ENCODE data around the gene GNAT1.
"Not testable (repeated sequence)": the region's sequence is repeated elsewhere in the genome, so short reads cannot be mapped to it uniquely, and the experiment has no call there.

Gene GNAT1

DNA sequence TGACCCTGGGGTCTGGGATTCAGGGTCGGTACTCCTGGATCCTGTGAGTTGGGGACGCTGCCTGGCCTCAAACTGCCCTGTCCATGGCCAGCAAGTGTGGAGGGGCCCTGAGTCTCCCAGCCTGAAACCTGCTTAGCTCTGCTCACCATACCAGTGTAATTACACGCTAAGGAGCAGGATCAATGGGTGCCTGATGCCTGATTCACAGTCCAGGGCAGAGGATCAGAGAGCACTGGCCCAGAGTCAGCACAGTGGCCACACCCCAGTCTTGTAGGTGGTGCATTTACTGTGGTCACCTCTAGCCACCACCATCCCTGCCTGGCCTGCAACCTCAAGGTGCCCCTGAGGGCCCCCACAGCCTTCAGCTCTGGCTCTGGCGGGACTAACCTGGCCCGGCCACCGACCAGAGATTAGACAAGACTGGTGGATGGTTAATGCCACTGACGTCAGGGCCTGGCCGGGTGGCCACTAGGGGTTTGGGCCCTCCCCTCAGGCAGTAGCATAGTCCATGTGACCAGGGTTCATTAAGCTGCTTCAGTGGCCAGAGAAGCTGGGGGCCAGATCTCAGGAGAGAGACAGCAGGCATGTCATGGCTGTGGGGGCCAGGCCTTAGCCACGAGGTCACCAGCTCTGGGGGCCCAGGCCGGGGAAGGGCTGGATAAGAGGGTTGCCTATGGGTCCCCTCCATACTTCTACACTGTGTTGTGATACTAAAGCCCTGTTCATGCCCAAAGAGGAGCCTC, 10.3 kb downstream of the GNAT1 start:
- no peak for DNase-seq (ENCODE audit: low read depth in 3 of 3, low spot score in 1 of 3)

DNA sequence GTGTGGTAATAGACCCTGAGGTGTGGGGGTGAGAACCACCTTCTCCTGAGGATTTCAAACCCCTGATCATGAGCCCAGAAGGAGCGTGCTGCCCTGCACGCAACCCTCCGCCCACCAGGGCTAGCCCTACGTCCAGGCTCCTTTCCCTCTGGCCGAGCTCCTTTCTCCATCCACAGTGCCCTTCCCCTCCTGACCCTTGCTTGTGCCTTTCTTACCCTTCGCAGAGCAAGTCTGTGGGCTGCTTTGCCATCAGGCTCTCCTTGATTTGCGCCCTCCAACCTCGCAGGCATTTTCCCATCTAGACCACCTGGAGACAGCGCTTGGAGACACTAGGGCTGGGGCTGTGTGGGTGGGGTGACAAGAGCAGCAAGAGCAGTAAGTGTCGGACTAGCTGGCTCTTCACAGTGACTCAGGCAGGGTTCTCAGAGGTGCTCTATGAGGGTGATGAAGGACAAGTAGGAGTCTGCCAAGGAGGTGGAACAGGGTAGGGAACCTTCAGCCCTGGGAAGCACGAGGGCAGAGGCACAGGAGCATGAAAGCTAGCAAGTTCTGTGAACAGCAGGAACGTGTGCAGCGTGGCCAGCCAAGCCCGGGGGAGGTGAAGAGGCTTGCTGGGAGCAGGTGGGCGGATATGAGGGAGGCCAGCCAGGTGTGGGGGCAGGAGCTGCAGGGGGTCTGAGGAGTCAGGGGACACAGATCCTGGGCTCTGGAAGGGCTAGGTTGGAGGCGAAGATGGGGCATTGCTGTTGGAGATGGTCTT, 11.1 kb downstream of the GNAT1 start:
- DNase-seq (ENCODE audit: low read depth in 3 of 3, low spot score in 1 of 3) = no peak

DNA sequence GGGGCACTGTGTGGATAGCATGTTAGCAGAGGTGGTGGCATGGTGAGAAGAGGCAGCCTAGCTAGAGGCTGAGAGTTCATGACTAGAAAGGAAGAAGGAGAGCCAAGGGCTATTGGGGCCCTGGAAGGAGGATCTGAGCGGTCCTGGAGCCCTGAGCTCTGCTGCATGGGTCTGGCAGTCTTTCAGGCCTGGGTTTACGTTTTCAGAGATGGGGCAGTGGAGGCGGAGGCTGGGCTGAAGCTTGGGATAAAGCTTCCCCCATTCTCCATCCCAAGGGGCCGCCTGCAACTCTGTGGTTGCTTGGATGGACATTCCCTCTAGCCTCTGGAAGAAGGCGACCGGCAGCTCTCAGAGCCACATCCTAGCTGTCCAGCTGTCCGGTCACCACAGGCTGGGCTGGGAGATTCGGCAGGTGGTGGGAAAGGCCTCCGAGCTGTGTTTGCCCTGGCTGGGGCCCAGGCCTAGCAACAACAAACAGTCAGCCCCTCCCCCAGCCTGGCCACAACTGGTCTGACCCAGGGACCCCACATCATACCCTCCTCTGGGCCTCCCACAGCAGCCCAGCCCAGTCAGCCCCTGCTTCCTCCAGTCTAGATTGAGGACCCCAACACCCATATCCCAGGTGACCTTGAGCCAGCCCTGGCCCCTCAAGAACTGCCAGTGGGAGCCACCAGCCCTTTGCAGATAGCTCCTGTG, 11.9 kb downstream of the GNAT1 start:
- no peak for DNase-seq (ENCODE audit: low read depth in 3 of 3, low spot score in 1 of 3)

DNA sequence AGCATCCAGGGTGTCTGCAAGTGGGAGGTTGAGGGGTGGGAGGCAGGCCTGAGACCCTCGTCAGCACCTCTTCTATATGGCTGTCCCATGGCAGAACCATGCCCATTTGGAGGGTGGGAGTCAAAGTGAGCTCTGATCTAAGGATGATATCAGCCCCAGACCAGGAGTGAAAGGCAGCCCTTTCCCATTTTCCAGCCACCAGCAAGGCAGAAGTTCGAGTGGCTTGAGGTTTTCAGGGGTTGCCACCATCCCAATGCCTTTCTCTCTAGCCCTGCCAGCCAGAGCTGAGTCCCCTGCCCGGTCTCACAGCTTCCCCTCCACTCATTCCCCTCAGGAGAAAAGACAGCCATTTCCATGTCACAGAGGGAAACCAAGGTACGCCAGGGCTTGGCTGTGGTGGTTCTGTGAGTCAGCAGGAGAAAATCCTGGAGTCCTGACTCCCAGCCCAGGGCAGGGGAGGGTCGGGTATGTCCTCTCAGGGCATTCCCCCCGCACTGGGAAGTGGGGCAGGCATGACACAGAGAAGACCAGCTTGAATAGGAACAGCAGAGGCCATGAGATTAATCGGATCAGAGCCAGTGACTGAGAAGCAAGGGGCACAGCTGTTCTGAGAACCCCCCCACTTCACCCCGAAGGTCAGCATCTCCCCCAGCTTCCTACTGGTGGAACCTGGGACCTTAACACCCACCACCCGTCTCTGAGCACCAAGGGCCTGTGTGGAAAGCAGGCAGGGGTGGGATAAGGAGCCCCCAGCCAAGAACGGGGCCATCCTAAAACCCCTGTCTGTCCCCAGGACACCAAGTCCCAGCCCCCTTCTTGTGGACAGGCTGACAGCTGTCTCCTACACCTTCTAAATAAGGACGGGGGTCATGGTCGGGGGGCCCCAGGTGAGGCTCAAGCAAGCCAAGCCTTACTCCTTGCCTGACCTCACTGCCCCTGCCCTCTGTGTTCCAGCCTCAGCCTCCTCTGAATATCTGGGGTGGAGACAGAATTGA, 12.7 kb downstream of the GNAT1 start:
- DNase-seq (ENCODE audit: low read depth in 3 of 3, low spot score in 1 of 3) = no peak

DNA sequence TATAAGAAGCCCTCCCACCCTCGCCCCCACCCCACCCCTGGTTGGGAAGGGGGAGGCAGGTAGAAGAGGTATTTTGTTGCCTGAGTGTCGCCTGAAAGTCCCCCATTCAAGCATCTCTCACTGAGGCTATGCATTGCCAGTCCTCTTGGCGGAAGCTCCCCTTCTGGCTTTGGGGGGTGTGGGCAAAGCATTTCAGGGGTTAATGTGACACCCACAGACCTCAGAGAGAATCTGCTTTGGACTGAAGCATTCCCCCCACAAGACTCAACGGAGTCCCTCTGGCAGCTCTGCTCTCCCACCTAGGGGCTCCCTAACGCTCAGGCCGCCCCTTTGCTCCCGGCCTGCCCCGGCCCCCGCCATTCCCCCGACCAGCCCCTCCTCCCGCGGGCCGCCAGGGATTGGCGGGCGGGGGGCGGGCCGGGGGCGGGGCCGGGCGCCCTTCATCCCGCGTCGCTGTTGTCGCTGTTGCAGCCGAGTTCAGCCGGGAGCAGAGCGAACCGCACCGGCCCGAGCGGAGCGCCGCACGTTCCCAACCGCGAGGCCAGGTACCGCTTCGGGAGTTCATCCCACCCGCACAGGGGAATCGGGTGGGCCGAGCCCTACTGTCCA, 13.5 kb downstream of the GNAT1 start, which contains the start of gene SLC38A3:
SLC38A3 (plus strand) TSS at position 468 of the 609 bp plus-strand sequence. CDS start 8,929 bp downstream, outside the sequence.
- no peak for DNase-seq (ENCODE audit: low read depth in 3 of 3, low spot score in 1 of 3)

DNA sequence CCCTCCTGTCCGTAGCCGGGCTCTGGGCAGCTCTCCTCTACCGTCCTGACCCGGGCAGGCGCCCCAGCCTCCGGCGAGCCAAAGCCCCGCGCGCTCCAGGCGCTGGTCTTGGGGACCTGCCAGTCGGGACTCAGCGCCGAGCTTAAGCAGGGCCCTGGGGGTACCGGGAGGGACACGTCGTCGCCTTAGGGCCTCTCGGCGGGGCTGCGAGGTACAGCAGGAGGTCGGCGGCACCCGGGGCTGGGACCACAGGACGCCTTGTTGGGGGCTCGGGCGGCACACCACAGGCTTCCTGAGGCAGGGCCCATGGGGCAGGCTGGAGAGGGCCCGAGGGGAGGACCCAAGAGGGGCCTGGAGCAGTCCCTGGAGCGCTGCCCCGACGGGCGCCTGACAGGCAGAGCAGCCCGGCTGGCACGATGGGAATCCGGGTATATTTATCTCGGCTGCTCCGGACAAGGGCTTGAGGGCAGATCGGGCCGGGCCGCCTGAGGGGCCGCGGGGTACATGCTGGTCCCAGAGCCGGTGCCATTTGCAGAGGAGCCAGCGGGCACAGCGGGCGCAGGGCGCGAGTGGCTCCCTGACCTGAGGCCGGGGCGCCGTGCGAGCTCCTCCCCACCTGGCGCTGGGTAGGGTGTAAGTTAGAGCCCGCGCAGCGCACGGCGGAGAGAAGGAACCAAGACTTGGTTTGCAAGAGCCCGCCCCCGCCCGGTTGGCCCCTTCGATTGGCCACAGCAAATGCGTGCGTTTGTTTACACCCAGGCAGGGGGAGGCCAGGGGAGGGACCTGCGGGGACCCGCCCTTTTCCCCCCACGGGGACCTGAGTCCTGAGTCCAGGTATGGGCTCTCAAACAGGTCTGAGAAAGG, 14.2 kb downstream of the GNAT1 start:
- DNase-seq (ENCODE audit: low read depth in 3 of 3, low spot score in 1 of 3) = no peak

DNA sequence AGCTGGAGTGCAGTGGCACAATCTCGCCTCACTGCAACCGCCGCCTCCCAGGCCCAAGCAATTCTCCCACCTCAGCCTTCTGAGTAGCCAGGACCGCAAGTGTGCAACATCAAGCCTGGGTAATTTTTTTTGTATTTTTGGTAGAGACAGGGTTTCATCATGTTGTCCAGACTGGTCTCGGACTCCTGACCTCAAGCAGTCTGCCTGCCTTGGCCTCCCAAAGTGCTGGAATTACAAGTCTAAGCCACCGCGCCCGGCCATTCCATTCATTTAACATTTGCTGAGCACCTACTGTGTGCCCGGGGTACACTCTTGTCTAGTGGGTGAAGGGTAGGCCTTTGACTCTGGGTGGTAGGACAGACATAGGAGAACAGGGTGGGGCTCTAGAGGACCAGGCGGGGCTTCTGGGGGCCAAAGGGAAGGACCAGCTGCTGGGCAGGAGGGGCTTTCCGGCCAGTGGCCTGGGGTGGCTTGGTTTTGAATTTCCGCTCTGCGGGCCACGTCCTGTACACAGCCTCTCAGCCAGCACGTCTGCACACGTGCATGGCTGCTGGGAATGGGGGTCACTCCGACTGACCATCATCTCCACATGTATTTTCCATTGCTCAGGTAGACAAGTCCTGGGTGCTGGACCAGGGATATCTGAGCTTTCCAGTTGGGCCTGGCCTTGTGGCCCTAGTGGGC, 16.1 kb downstream of the GNAT1 start:
- DNase-seq (ENCODE audit: low read depth in 3 of 3, low spot score in 1 of 3) = no peak

DNA sequence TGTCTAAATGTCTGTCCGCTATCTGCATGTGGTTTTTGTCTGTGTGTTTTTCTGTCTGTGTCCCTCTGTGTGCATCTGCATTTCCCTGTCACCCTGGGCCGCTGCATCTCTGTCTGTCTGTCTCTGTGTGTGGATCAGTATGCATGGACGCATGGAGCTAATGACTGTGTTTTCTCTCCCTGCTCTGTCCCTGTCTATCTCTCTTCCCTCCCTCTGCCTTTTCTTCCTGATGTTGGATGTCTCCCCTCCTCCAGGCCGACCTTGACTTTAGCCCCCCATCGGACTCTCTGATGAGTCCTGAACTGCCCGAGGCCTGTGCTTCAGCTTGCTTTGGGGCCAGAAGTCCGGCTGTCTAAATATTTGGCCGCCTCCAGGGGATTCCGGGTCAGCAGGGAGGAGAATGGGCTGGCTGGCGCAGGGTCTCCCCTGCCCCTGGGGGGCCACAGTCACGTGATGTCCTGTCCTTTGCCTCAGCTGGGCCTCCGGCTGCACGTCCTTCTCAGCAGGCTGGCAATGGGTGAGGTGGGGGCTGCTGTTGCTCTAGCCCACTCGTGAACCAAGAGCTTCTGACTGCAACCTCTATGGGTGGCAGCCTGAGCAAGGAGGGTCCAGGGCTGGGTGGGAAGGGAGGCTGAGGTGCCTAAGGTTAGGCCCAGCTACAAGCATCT, 17.4 kb downstream of the GNAT1 start:
- DNase-seq (ENCODE audit: low read depth in 3 of 3, low spot score in 1 of 3) = no peak

DNA sequence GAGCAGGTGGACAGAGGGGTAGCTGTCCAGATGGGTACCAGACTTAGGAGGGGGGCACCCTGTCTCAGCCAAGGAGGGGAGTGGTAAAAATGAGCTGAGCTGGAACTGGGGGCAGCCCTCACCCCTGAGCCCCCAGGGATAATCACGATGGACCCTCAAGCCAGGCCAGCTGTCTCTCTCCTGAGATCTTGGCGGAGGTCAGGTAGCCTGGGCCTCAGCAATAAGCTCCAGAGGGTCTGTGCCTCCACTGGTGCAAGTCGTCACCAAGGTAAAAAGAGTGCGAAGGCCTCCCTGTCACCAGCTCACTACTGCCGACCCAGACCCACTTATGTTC, 18.7 kb downstream of the GNAT1 start:
- DNase-seq (ENCODE audit: low read depth in 3 of 3, low spot score in 1 of 3) = no peak

DNA sequence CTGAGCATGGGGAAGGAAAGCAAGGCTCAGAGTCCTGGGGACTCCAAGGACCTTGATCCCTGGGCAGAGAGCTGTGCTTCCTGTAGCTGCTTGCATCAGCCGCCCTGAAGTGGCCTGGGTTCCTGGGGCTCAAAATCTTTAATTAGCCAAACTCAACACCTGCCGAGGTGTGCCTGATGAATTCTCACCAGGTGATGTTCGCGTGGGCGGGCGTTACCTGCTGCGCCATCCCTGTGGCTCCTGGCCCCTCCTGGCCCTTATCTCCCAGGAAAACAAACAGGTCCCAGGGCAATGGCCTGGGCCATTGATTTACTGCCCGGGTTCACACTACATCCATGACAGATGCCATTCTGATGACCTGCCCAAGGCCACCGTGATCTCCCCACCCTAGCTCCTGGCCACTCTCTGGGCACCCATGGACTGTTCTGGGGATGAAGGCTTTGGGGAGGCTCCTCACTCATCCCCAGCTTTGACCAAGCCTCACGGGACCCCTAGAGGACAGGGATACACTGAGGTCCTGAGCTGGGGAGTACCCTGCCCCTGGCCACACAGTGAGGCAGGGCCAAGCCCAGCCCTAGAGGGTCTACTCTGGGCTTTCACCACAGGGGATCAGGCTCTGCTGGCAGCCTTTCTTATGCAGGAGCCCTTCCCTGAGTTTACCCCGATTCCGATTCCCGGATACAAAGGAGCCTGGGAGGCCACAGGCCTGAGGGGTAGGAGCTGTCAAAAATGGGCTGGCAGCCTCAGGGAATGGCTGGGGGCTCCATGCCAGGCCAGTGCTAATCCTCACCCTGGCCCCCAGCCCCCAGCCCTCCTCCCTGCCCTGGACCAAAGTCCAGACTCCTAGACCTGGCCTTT, 19.3 kb downstream of the GNAT1 start:
- DNase-seq (ENCODE audit: low read depth in 3 of 3, low spot score in 1 of 3) = no peak

DNA sequence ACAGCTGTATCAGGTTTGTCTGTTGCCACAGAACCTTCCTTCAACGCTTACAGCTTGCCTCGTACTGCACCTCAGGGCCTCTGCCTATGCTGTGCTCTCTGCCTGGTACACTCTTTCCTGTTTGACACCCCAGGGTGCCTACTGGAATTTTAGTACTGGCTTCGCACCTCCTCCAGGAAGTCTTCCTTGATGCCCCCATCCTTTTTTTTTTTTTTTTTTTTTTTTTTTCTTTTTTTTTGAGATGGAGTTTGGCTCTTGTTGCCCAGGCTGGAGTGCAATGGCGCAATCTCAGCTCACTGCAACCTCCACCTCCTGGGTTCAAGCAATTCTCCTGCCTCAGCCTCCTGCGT, 19.9 kb downstream of the GNAT1 start:
- not testable (repeated sequence) for DNase-seq (ENCODE audit: low read depth in 3 of 3, low spot score in 1 of 3)

DNA sequence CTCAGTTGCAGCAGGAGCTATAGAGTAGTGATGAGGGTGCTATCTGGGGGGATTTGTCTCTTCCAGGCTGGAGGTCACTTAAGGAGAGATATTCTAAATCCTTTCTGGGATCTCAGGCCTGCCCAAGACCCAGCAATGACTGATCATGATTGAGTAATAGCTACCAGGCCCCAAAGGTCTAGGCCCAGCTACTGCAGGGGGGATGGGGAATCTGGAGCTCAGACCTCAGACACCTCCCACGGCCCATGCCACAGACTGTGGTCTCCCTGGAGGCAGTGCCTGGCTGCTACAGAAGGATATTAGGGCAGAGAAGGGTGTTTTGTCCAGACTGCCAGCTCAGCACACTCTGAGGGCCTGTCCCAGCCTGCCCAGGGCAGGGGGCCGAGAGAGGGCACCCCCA, 20.5 kb downstream of the GNAT1 start:
- DNase-seq (ENCODE audit: low read depth in 3 of 3, low spot score in 1 of 3) = no peak

DNA sequence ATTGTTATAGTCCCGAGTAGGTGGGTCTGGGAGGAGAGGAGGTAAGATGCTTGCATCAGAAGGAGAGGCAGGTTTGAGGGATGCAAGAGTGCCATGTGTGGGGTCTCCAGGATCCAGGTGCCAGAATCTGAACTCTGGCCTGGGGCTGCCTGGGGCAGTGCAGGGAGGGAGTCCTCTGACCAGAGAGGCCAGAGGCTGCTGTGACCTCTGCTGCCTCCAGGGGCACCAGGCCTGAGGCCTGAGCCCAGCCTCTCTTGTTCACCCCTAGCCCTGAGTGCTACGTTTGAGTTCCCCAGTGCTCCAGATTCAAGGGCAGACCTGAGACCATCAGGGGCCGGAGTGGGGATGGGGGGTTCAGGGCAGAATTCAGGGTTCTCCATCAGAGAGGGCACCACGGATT, 21.1 kb downstream of the GNAT1 start:
- DNase-seq (ENCODE audit: low read depth in 3 of 3, low spot score in 1 of 3) = no peak

DNA sequence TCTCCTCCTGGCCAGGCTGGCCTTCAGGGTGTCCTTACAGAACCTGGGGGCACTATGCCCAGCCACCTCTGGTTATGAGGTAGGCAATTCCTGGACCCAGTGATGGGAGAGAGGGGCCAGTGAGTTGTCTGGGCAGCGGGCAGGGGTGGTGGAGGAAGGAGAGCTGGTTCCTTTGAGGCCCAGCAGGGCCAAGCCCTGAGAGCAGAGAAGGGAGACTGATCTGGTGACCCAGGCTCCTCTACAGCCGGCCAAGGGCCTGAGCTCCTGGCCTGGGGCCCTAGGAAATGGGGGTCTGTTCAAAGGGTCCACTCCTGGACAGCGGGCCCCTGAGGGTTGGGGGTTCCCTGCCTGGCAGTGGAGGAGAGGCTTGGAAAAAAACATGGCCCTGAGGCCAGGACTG, 21.6 kb downstream of the GNAT1 start:
- no peak for DNase-seq (ENCODE audit: low read depth in 3 of 3, low spot score in 1 of 3)

DNA sequence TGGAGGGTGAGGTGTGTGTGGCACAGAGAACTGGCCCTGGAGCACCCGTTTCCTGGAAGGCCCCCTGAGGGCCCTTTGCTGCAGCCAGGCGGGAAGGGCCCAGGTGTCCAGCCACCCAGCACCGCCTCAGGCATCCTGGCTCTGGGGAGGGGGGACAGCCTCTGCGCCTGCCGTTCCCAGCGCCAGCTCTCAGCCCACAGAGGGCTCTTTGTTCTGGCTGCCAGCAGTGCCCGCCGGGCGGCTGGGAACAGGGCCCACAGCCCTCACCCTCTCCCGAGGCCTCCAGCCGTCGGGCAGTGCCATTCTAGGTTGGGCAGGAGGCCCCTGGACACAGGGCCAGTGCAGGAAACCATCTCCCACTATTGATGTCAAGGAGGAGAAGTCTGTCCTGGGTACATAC, 22.0 kb downstream of the GNAT1 start:
- no peak for DNase-seq (ENCODE audit: low read depth in 3 of 3, low spot score in 1 of 3)

DNA sequence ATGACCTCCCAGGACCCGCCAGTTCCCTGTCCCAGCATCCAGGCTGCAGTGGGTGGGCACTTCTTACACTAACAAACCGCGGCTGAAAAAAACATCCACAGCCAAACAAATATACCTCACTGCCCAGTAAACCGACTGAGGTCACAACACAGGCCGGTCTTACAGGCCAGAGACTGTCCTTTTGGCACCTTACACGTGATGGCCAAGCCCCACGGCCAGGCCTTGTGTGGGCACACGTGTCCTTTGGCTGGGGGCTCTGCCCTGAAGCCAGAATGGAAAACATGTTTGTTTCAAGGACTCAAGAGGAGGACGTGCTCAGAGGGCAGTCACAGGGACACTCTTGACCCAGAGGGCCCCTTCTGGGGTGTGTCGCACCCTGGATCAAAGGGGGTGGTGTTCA, 23.4 kb downstream of the GNAT1 start:
- no peak for DNase-seq (ENCODE audit: low read depth in 3 of 3, low spot score in 1 of 3)

DNA sequence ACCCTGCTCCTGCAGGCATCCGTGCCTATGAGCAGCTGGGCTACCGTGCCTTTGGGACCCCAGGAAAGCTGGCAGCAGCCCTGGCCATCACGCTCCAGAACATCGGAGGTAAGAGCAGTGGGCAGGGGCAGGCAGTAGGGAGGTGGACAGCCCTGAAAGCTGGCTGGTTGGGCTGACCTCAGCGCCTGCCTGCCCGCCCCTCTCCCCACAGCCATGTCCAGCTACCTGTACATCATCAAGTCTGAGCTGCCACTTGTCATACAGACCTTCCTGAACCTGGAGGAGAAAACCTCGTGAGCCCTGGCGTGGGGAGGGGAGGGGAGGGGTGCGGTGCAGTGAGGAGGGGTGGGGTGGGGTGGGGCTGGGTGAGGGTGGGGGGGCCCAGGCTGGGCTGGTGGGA, 24.1 kb downstream of the GNAT1 start:
- no peak for DNase-seq (ENCODE audit: low read depth in 3 of 3, low spot score in 1 of 3)

DNA sequence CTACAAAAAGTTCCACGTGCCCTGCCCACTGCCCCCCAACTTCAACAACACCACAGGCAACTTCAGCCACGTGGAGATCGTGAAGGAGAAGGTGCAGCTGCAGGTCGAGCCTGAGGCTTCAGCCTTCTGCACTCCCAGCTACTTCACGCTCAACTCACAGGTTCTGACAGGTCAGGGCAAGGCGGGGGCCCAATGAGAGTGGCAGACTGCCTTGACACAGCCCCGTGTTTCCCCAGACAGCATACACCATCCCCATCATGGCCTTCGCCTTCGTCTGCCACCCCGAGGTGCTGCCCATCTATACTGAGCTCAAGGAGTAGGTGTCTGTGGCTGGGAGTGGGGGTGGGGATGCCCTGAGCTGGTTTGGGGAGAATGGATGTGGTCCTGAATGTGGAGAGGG, 26.3 kb downstream of the GNAT1 start:
- no peak for DNase-seq (ENCODE audit: low read depth in 3 of 3, low spot score in 1 of 3)
